ENCODE results near the gene UBN1. TPM values are rescaled to one million over a fixed set of nuclear protein-coding genes. Genes with fewer than 3 reads are reported as not detected.

UBN1 gene
- total RNA-seq, 1 experiment from 2014 or later, result 51.0 TPM

DNA sequence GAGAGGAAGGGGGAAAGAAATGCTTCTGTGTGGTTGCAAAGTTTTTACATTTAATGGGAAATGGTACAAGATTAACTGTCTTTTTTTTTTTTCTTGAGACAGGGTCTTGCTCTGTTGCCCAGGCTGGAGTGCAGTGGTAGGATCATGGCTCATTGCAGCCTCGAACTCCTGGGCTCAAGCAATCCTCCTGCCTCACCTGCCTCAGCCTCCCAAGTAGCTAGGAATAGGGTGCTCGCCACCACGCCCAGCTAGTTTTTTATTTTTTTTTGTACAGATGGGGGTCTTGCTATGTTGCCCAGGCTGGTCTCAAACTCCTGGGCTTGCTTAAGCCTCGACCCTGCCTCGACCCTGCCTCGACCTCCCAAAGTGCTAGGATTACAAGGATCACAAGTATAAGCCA lies 41.0 kb upstream of the UBN1 start:
- Histone ChIP-seq H3K27me3 (replicated peaks; ENCODE audit: insufficient read depth, low read depth, low read length, poor library complexity) (no peaks in the 10 kb centered on the region), H3K27ac (ENCODE audit: low read depth, low read length, poor library complexity, severe bottlenecking) (no peak overlapping the region), H3K4me1 (ENCODE audit: insufficient read depth, low read length, poor library complexity, severe bottlenecking) (peaks cover 3% of the 10 kb centered on the region), H3K9me3 (ENCODE audit: low read depth, low read length, poor library complexity, severe bottlenecking) (no peaks in the 10 kb centered on the region), H3K4me3 (ENCODE audit: low read depth, low read length, poor library complexity, severe bottlenecking) (no peak overlapping the region), H3K36me3 (ENCODE audit: insufficient read depth, low read length, poor library complexity, severe bottlenecking) (peaks cover 43% of the 10 kb centered on the region)
- CTCF ChIA-PET, result interaction anchor here (0.7 kb wide), 1 partner anchor 299 kb away, joined by 3 read pairs; no protein-coding TSS in a partner anchor
- no peak for DNase-seq (ENCODE audit: low spot score)
- intact Hi-C loops (cut with micrococcal nuclease; ENCODE audit: unreplicated experiment), result no loop called here
- BruUV-seq (replicated peaks), result no TSS peak
- TF ChIP-seq, protein P1, sequence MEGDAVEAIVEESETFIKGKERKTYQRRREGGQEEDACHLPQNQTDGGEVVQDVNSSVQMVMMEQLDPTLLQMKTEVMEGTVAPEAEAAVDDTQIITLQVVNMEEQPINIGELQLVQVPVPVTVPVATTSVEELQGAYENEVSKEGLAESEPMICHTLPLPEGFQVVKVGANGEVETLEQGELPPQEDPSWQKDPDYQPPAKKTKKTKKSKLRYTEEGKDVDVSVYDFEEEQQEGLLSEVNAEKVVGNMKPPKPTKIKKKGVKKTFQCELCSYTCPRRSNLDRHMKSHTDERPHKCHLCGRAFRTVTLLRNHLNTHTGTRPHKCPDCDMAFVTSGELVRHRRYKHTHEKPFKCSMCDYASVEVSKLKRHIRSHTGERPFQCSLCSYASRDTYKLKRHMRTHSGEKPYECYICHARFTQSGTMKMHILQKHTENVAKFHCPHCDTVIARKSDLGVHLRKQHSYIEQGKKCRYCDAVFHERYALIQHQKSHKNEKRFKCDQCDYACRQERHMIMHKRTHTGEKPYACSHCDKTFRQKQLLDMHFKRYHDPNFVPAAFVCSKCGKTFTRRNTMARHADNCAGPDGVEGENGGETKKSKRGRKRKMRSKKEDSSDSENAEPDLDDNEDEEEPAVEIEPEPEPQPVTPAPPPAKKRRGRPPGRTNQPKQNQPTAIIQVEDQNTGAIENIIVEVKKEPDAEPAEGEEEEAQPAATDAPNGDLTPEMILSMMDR (conservative IDR thresholded peaks at IDR 0.05; ENCODE audit: low read depth, low read length), result no peak
- no peak for TF ChIP-seq EZH2 (IDR thresholded peaks at IDR 0.05; ENCODE audit: borderline replicate concordance, low read depth, low read length, poor library complexity, severe bottlenecking)
- POLR2A ChIA-PET (ENCODE audit: low non-redundant PET), result no interaction called here

DNA sequence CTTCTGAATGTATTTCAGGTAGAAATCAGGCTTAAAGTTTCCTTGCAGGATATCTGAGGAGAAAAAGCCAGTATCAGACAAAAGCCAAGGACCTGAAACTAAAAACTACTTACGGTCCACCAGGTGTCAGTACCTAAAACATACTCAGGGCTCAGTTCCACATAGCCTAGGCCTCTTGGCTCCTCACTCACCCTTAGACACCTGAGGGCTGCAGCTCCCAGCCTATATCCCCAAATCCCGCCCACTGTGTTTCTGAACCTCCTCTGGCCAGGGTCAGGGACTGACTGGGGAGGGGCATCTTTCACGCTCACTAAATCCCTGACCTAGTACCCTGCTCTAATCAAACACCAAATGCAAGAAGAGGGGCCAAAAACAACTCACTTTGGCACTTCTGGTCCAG lies 36.0 kb upstream of the UBN1 start:
- H3K4me3 ChIP-seq (ENCODE audit: low read depth, low read length, poor library complexity, severe bottlenecking), result no peak overlapping the region
- H3K9me3 ChIP-seq (ENCODE audit: low read depth, low read length, poor library complexity, severe bottlenecking), result no peaks in the 10 kb centered on the region
- ChIA-PET CTCF (no interaction called here), POLR2A (ENCODE audit: low non-redundant PET) (no interaction called here)
- DNase-seq (ENCODE audit: low spot score), result no peak
- TF ChIP-seq, protein P1 (conservative IDR thresholded peaks at IDR 0.05; ENCODE audit: low read depth, low read length), result no peak
- TF ChIP-seq EZH2 (IDR thresholded peaks at IDR 0.05; ENCODE audit: borderline replicate concordance, low read depth, low read length, poor library complexity, severe bottlenecking), result no peak
- intact Hi-C loops (cut with micrococcal nuclease; ENCODE audit: unreplicated experiment), result no loop called here
- H3K36me3 ChIP-seq (ENCODE audit: insufficient read depth, low read length, poor library complexity, severe bottlenecking), result peaks cover 57% of the 10 kb centered on the region
- no TSS peak for BruUV-seq (replicated peaks)
- H3K27ac ChIP-seq (ENCODE audit: low read depth, low read length, poor library complexity, severe bottlenecking), result no peak overlapping the region
- H3K4me1 ChIP-seq (ENCODE audit: insufficient read depth, low read length, poor library complexity, severe bottlenecking), result no peaks in the 10 kb centered on the region
- H3K27me3 ChIP-seq (replicated peaks; ENCODE audit: insufficient read depth, low read depth, low read length, poor library complexity), result no peaks in the 10 kb centered on the region

DNA sequence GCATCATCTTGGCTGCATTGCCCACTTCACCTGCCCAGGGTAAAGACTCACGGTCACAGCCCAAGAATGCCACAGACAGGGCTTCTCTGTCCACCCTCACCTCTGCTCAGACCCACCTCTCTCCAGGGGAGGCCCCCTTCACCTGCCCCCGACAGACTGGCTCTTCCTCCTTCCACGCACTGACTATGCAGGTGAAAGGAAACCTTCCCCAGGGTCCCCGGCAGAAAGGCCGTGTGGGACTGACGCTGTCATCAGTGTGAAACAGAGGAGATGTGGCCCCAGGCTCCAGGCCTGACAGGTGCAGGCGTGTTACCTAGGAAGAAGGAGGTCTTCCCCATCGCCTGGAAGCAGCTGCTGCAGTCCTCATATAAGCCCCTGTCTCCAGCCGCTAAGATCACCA lies 35.5 kb upstream of the UBN1 start:
- intact Hi-C loops (cut with micrococcal nuclease; ENCODE audit: unreplicated experiment), result no loop called here
- TF ChIP-seq EZH2 (IDR thresholded peaks at IDR 0.05; ENCODE audit: borderline replicate concordance, low read depth, low read length, poor library complexity, severe bottlenecking), result no peak
- TF ChIP-seq, protein P1 (conservative IDR thresholded peaks at IDR 0.05; ENCODE audit: low read depth, low read length), result no peak
- ChIA-PET POLR2A (ENCODE audit: low non-redundant PET) (interaction anchor here (0.6 kb wide), 1 partner anchor 55 kb away, joined by 4 read pairs; no protein-coding TSS in a partner anchor), CTCF (no interaction called here)
- no peak overlapping the region for H3K27ac ChIP-seq (ENCODE audit: low read depth, low read length, poor library complexity, severe bottlenecking)
- H3K36me3 ChIP-seq (ENCODE audit: insufficient read depth, low read length, poor library complexity, severe bottlenecking), result peaks cover 59% of the 10 kb centered on the region
- no peak for DNase-seq (ENCODE audit: low spot score)
- H3K9me3 ChIP-seq (ENCODE audit: low read depth, low read length, poor library complexity, severe bottlenecking), result no peaks in the 10 kb centered on the region
- no peaks in the 10 kb centered on the region for H3K4me1 ChIP-seq (ENCODE audit: insufficient read depth, low read length, poor library complexity, severe bottlenecking)
- no peak overlapping the region for H3K4me3 ChIP-seq (ENCODE audit: low read depth, low read length, poor library complexity, severe bottlenecking)
- no peaks in the 10 kb centered on the region for H3K27me3 ChIP-seq (replicated peaks; ENCODE audit: insufficient read depth, low read depth, low read length, poor library complexity)
- BruUV-seq (replicated peaks), result TSS peak; percentile 11

Data from A673 (cell line).